SH-SY5Y (cell line): ENCODE measurements around the gene DIPK1B.

Experiments
- GATA2 ChIP-seq: IDR thresholded peaks from 2 replicates; pipeline ENCODE4 v1.6.1; 2011; ENCODE audit warnings: mild to moderate bottlenecking, low read depth, low read length
- GATA3 ChIP-seq: IDR thresholded peaks from 2 replicates; pipeline ENCODE4 v1.6.1; 2011; ENCODE audit warnings: low read depth, mild to moderate bottlenecking, low read length, moderate library complexity

DNA sequence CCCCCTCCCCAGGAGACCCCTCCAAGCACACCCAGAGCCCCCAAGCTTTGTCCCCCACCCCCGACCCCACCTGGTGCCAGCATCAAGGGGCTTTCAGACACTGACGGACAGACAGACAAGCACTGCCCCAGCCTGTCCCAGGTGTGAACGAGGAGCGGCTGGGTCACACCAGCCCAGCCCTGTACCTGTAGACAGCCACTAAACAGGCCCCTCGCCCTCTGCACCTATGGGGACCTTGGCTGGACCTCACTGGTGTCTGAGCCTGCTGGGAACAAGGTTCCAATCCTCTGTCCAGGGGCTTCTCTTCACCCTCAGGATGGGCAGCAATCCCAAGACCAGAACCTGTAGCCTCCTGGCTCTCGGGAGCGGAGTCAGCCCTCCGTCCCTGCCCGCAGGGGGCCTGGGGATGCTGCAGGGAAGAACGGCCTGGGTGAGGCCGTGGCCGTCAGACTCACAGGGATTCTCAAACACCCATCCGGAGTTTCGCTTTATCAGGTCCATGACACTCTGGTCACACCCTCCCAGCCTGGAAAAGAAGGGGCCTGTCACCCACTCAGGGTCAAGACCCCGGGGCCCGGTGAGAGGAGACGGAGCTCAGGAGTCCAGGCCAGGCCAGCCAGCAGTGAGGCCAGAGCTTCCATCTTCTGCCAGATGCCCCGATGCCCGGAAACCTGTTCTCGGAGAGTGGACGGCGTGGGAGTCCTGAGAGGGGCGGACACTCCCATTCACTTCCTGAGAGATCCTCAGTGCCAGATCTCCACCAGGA is 33.2 kb downstream of the DIPK1B start:
- no peak for TF ChIP-seq GATA2
- TF ChIP-seq GATA3 = no peak
